ENCODE data around the gene TASP1. TPM values are rescaled to one million over a fixed set of nuclear protein-coding genes. Genes with fewer than 3 reads are reported as not detected.

The TASP1 gene
- total RNA-seq, 1 experiment from 2014 or later, result 19.0 TPM

DNA sequence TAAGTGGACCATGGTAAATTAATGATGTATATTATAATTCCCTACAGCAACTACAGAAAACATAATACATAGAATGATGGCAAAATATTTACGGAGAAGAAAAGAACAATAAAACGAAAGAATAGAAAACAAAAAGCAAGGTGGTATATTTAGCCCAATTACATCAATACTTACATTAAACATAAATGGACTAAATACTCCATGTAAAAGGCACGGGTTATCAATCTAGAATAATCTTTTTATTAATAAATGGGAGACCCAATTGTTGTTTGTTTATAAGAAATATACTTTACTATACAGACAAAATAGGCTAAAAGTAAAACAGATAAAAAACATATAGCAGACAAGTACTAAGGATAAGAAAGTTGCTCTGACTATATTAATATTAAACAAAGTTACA lies 137.2 kb downstream of the TASP1 start:
- peaks cover 15% of the 10 kb centered on the region for H3K36me3 Mint-ChIP-seq (ENCODE audit: insufficient read depth, unreplicated experiment)
- CTCF ChIA-PET, result interaction anchor here (0.9 to 1.2 kb wide), 2 partner anchors 45 to 46 kb away, joined by 4 to 6 read pairs; no protein-coding TSS in a partner anchor
- POLR2A ChIA-PET, result interaction anchor here (0.5 to 0.9 kb wide), 2 partner anchors 9 to 36 kb away, joined by 3 read pairs; no protein-coding TSS in a partner anchor
- TF ChIP-seq, protein P1, sequence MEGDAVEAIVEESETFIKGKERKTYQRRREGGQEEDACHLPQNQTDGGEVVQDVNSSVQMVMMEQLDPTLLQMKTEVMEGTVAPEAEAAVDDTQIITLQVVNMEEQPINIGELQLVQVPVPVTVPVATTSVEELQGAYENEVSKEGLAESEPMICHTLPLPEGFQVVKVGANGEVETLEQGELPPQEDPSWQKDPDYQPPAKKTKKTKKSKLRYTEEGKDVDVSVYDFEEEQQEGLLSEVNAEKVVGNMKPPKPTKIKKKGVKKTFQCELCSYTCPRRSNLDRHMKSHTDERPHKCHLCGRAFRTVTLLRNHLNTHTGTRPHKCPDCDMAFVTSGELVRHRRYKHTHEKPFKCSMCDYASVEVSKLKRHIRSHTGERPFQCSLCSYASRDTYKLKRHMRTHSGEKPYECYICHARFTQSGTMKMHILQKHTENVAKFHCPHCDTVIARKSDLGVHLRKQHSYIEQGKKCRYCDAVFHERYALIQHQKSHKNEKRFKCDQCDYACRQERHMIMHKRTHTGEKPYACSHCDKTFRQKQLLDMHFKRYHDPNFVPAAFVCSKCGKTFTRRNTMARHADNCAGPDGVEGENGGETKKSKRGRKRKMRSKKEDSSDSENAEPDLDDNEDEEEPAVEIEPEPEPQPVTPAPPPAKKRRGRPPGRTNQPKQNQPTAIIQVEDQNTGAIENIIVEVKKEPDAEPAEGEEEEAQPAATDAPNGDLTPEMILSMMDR (IDR thresholded peaks at IDR 0.05; ENCODE audit: unreplicated experiment), result no peak
- peaks cover 39% of the 10 kb centered on the region for H3K9me3 Mint-ChIP-seq (ENCODE audit: unreplicated experiment)
- DNase-seq (ENCODE audit: unreplicated experiment), result no peak
- intact Hi-C loops (cut with micrococcal nuclease), result no loop called here
- H3K27me3 Mint-ChIP-seq (ENCODE audit: insufficient read depth, unreplicated experiment), result no peaks in the 10 kb centered on the region
- BruUV-seq (replicated peaks), result no TSS peak
- H3K4me1 Mint-ChIP-seq (ENCODE audit: insufficient read depth, unreplicated experiment), result no peaks in the 10 kb centered on the region
- no peak overlapping the region for H3K27ac Mint-ChIP-seq (ENCODE audit: low read depth, unreplicated experiment)
- H3K4me3 Mint-ChIP-seq (ENCODE audit: unreplicated experiment), result no peak overlapping the region

DNA sequence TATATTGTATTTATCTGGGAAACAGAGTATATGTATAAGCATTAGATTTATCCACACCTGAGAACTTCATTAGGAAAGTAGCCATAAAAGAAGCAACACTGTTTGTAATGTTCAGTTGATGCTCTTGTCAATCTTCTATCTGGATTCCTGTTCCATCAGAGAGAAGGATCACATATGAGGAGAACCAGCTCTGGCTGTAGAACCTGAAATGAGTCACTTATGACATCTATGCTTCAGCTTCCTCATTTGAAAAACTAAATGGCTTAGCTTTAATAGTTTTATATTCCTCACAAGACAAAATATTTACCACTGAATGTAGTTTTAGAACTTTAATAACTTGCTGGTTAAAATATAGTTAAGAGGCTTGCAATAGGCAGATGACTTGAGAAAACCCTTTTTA lies 144.7 kb downstream of the TASP1 start:
- H3K4me1 Mint-ChIP-seq (ENCODE audit: insufficient read depth, unreplicated experiment), result peaks cover 19% of the 10 kb centered on the region
- no peak overlapping the region for H3K4me3 Mint-ChIP-seq (ENCODE audit: unreplicated experiment)
- no peak overlapping the region for H3K27ac Mint-ChIP-seq (ENCODE audit: low read depth, unreplicated experiment)
- DNase-seq (ENCODE audit: unreplicated experiment), result no peak
- H3K9me3 Mint-ChIP-seq (ENCODE audit: unreplicated experiment), result peaks cover 8% of the 10 kb centered on the region
- H3K36me3 Mint-ChIP-seq (ENCODE audit: insufficient read depth, unreplicated experiment), result peaks cover 9% of the 10 kb centered on the region
- BruUV-seq (replicated peaks), result no TSS peak
- TF ChIP-seq, protein P1 (IDR thresholded peaks at IDR 0.05; ENCODE audit: unreplicated experiment), result no peak
- intact Hi-C loops (cut with micrococcal nuclease), result no loop called here
- no peaks in the 10 kb centered on the region for H3K27me3 Mint-ChIP-seq (ENCODE audit: insufficient read depth, unreplicated experiment)
- ChIA-PET CTCF (interaction anchor here (4.4 kb wide), 1 partner anchor 52 kb away, joined by 28 read pairs; no protein-coding TSS in a partner anchor), POLR2A (interaction anchor here (0.9 kb wide), 1 partner anchor 26 kb away, joined by 3 read pairs; no protein-coding TSS in a partner anchor)

DNA sequence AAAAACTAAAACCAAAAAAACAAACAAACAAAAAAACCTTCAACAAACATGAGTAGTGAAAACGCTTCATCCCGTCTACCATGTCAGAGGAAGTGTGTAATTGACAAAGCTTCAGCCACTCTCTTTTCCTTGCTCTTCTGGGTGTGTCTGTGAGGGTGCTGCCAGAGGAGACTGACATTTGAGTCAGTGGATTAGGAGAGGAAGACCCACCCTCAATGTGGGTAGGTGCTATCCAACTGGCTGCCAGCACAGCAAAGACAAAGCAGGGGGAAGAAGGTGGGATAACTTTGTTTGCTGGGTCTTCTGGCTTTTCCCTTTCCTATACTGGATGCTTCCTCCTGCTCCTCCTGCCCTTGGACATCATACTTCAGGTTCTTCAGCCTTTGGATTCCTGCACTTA lies 145.6 kb downstream of the TASP1 start:
- Mint-ChIP-seq H3K36me3 (ENCODE audit: insufficient read depth, unreplicated experiment) (no peaks in the 10 kb centered on the region), H3K4me3 (ENCODE audit: unreplicated experiment) (no peak overlapping the region), H3K4me1 (ENCODE audit: insufficient read depth, unreplicated experiment) (peaks cover 19% of the 10 kb centered on the region), H3K27ac (ENCODE audit: low read depth, unreplicated experiment) (peak overlapping the region; percentile 96), H3K9me3 (ENCODE audit: unreplicated experiment) (peaks cover 8% of the 10 kb centered on the region), H3K27me3 (ENCODE audit: insufficient read depth, unreplicated experiment) (no peaks in the 10 kb centered on the region)
- no peak for DNase-seq (ENCODE audit: unreplicated experiment)
- TF ChIP-seq, protein P1 (IDR thresholded peaks at IDR 0.05; ENCODE audit: unreplicated experiment), result no peak
- BruUV-seq (replicated peaks), result no TSS peak
- ChIA-PET POLR2A (interaction anchor here (0.6 to 1.4 kb wide), 5 partner anchors 13 to 46 kb away, joined by 3 to 9 read pairs (median 4); no protein-coding TSS in a partner anchor), CTCF (interaction anchor here (0.8 to 4.4 kb wide), 3 partner anchors 21 to 190 kb away, joined by 3 to 28 read pairs (median 3); no protein-coding TSS in a partner anchor)
- intact Hi-C loops (cut with micrococcal nuclease), result no loop called here

DNA sequence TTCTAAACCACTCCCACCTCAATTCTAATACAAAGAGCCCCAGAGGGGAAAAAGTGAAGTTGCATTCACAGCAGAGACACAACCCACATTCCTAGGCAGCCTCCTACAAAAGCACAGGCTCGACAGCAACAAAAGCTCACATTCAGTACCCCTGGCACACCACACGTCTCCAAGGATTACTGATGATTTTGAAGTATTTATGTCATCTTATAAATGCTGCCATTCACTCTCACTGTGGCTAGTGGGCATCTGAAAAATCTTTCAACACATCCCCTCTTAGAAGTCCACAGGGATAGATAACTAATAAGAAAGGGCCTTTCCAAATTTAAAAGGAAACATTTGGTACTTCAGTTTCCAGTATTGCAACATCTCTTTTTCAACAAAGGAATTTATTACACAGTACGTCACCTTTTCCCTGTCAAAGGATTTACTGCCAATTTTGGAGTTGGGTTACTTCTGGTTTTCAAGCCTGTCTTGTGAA lies 146.7 kb downstream of the TASP1 start:
- peak; percentile 77 for DNase-seq (ENCODE audit: unreplicated experiment)
- Mint-ChIP-seq H3K27me3 (ENCODE audit: insufficient read depth, unreplicated experiment) (no peaks in the 10 kb centered on the region), H3K36me3 (ENCODE audit: insufficient read depth, unreplicated experiment) (no peaks in the 10 kb centered on the region), H3K9me3 (ENCODE audit: unreplicated experiment) (peaks cover 4% of the 10 kb centered on the region), H3K4me1 (ENCODE audit: insufficient read depth, unreplicated experiment) (peaks cover 19% of the 10 kb centered on the region), H3K27ac (ENCODE audit: low read depth, unreplicated experiment) (peak overlapping the region; percentile 96), H3K4me3 (ENCODE audit: unreplicated experiment) (peak overlapping the region; percentile 62)
- BruUV-seq (replicated peaks), result no TSS peak
- ChIA-PET POLR2A (interaction anchor here (0.7 to 2.0 kb wide), 14 partner anchors 9 to 316 kb away, joined by 3 to 9 read pairs (median 4); partner anchors contain the start of gene TASP1), CTCF (interaction anchor here (0.6 to 4.4 kb wide), 10 partner anchors 12 to 526 kb away, joined by 3 to 28 read pairs (median 3); no protein-coding TSS in a partner anchor)
- intact Hi-C loops (cut with micrococcal nuclease), result no loop called here
- TF ChIP-seq, protein P1 (IDR thresholded peaks at IDR 0.05; ENCODE audit: unreplicated experiment), result no peak
